CD4-positive, alpha-beta T cell (primary cell): ENCODE data around the gene HOXC10. TPM values are rescaled to one million over a fixed set of nuclear protein-coding genes. Genes with fewer than 3 reads are reported as not detected.

Source experiments
- ATAC-seq: fragments of 200-7000 bp; cut with Tn5 transposase; one replicate; pipeline ENCODE4 v1.10.0; 2022; ENCODE audit warnings: mild to moderate bottlenecking; ENCODE audit not compliant: poor library complexity
- CTCF ChIA-PET: fragments of 350-600 bp; sonication (Branson Sonifier 250); formaldehyde crosslinking; loops from one replicate; lab custom pipeline; 2021; ENCODE audit warnings: antibody characterized with exemption, inconsistent platforms; lab: Charles Lee
- POLR2A ChIA-PET: fragments of 350-600 bp; sonication (Branson Sonifier 250); formaldehyde crosslinking; loops from one replicate; lab custom pipeline; 2021; ENCODE audit warnings: antibody characterized with exemption, inconsistent platforms; lab: Charles Lee
- DNase-seq, 14 experiments: peaks; one replicate each; pipeline ENCODE4 v3.0.0-alpha.2; 2013 to 2020; ENCODE audit warnings: mixed read lengths in 2 of 14
- H3K27ac ChIP-seq, 2 donors: one replicate each; pipeline versions ENCODE4 v1.5.1 to v1.7.0; 2013; ENCODE audit warnings: low read length in 2 of 2, low read depth in 1 of 2, mild to moderate bottlenecking in 1 of 2
- H3K27me3 ChIP-seq, 2 experiments: 1 replicate in 1 of 2; 2 replicates in 1 of 2; pipeline versions ENCODE4 v1.6.1 to v1.7.0; 2013; ENCODE audit warnings: low read length in 2 of 2, control low read depth in 1 of 2, mild to moderate bottlenecking in 1 of 2, moderate library complexity in 1 of 2; ENCODE audit not compliant: insufficient read depth in 2 of 2, control insufficient read depth in 1 of 2
- H3K36me3 ChIP-seq: one replicate; pipeline ENCODE4 v1.6.1; 2013; ENCODE audit warnings: low read length, control low read depth; ENCODE audit not compliant: insufficient read depth
- H3K4me1 ChIP-seq: one replicate; pipeline ENCODE4 v1.6.1; 2013; ENCODE audit warnings: low read length, control low read depth; ENCODE audit not compliant: insufficient read depth
- H3K4me3 ChIP-seq: one replicate; pipeline ENCODE4 v1.5.1; 2013; ENCODE audit warnings: mild to moderate bottlenecking, low read length, moderate library complexity
- H3K9me3 ChIP-seq, 2 experiments: 1 replicate in 1 of 2; 2 replicates in 1 of 2; pipeline versions ENCODE4 v1.6.1 to v1.7.0; 2013; ENCODE audit warnings: low read length in 2 of 2, mild to moderate bottlenecking in 2 of 2, control low read depth in 1 of 2, moderate library complexity in 1 of 2; ENCODE audit not compliant: control insufficient read depth in 1 of 2, insufficient read depth in 1 of 2
- H3K27ac Mint-ChIP-seq: one replicate; pipeline ENCODE4 v1.8.0; 2020; ENCODE audit warnings: mixed read lengths
- H3K27me3 Mint-ChIP-seq: one replicate; pipeline ENCODE4 v1.8.0; 2021; ENCODE audit warnings: mixed read lengths
- H3K36me3 Mint-ChIP-seq: one replicate; pipeline ENCODE4 v1.8.0; 2021; ENCODE audit warnings: low read depth, mixed read lengths
- H3K4me1 Mint-ChIP-seq: one replicate; pipeline ENCODE4 v1.8.0; 2021; ENCODE audit warnings: low read depth, mixed read lengths
- H3K4me3 Mint-ChIP-seq: one replicate; pipeline ENCODE4 v1.8.0; 2020; ENCODE audit warnings: mild to moderate bottlenecking, mixed read lengths
- H3K9me3 Mint-ChIP-seq: one replicate; pipeline ENCODE4 v1.8.0; 2020; ENCODE audit warnings: mixed read lengths
- intact Hi-C, 2 experiments: fragments of 100-400 bp; cut with DNase I in 1 of 2; cut with micrococcal nuclease in 1 of 2; formaldehyde crosslinking; loops; one replicate each; pipeline versions ENCODE4 v1.15.1 to v1.9.0; 2023 to 2025; cut with DNase I, micrococcal nuclease
- total RNA-seq, 174 experiments: library from RNA in 2 of 174; stranded (reverse) in 2 of 174; gene quantifications; one replicate each; pipeline ENCODE4 v1.2.3 and lab custom pipeline; 2021 to 2026
- TF ChIP-seq, protein P1 (sequence below): fragments of 200-600 bp; IDR thresholded peaks from one replicate; pipeline ENCODE4 v1.8.0; 2022; ENCODE audit warnings: antibody characterized with exemption, mild to moderate bottlenecking

HOXC10 gene
- total RNA-seq, 2 experiments from 2014 or later = not detected

DNA sequence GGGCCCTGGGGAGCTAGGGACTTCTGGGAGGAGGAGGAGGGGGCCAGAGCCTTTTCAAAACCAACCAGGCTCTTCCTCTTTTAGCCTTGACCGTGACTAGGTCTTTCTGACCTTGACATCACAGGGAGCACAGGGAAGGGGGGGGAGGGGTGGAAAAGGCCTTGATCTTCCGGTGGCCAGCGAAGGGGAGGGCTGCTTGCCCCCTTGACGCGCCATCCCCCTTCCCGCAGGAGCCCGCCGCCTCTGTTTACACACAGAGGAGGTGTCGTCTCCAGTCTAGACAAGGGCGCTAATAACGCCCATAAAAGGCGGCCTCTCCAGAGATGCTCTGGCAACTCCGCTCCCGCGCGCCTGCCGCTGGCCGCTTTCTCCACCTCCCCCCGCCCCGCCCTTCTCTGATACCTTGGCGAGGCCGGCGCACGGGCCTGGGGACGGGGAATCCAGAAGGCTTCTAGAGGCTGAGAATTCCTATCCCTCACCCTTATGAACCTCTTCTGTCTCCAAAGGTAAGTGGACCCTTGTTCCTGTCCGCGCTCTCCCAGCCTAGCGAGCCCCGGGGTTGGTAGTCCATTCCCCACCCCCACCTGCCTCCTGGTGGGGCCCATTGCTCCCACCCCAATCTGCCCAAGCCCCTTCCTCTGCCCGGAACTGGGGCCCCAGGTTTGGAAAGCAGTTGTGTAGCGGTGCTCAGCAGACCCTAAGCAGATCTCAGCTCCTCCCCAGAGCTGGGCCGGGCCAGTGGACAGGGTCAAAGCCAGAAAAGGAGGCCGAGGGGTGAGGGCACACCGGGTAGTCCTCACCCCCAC is 35.1 kb upstream of the HOXC10 start:
- POLR2A ChIA-PET = no interaction called here
- Mint-ChIP-seq H3K4me1 (peaks cover 14% of the 10 kb centered on the region), H3K36me3 (no peaks in the 10 kb centered on the region), H3K27ac (no peak overlapping the region), H3K9me3 (no peaks in the 10 kb centered on the region), H3K4me3 (peak overlapping the region; percentile 11), H3K27me3 (peaks cover 99% of the 10 kb centered on the region)
- intact Hi-C loops = loop anchor here in 1 of 2 experiments (2.0 to 5.0 kb wide), 2 partner anchors 13 to 37 kb away; partner anchors contain the start of gene HOXC10
- H3K4me1 ChIP-seq = peaks cover 28% of the 10 kb centered on the region
- CTCF ChIA-PET = no interaction called here
- TF ChIP-seq, protein P1, sequence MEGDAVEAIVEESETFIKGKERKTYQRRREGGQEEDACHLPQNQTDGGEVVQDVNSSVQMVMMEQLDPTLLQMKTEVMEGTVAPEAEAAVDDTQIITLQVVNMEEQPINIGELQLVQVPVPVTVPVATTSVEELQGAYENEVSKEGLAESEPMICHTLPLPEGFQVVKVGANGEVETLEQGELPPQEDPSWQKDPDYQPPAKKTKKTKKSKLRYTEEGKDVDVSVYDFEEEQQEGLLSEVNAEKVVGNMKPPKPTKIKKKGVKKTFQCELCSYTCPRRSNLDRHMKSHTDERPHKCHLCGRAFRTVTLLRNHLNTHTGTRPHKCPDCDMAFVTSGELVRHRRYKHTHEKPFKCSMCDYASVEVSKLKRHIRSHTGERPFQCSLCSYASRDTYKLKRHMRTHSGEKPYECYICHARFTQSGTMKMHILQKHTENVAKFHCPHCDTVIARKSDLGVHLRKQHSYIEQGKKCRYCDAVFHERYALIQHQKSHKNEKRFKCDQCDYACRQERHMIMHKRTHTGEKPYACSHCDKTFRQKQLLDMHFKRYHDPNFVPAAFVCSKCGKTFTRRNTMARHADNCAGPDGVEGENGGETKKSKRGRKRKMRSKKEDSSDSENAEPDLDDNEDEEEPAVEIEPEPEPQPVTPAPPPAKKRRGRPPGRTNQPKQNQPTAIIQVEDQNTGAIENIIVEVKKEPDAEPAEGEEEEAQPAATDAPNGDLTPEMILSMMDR = no peak
- ATAC-seq (no peak), DNase-seq (no peak)
- H3K9me3 ChIP-seq = peaks cover 4 to 61% of the 10 kb centered on the region in 2 experiments
- H3K27me3 ChIP-seq = peaks cover 99% of the 10 kb centered on the region in 2 experiments
- no peak overlapping the region for H3K4me3 ChIP-seq
- H3K36me3 ChIP-seq = no peaks in the 10 kb centered on the region
- H3K27ac ChIP-seq = no peak overlapping the region

DNA sequence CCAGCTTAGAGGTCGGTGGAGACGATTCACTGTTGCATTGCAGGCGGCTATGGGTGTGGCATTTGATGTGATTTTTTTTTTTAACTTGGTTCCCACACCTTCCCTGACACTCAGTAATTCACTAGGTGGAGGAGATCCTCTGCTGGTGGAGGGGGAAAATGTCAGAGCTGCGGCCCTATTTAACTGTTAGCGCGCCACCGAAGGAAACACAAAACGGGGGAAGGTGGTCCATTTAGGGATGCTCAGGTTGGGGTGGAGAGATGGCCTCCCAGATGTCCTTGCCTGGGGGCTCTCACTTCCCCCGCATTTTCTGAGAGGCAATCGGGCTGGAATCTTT is 34.5 kb upstream of the HOXC10 start:
- ChIA-PET POLR2A (no interaction called here), CTCF (no interaction called here)
- Histone ChIP-seq H3K27me3 (peaks cover 96 to 99% of the 10 kb centered on the region in 2 experiments), H3K4me3 (no peak overlapping the region), H3K4me1 (peaks cover 30% of the 10 kb centered on the region), H3K27ac (no peak overlapping the region), H3K36me3 (no peaks in the 10 kb centered on the region), H3K9me3 (peaks cover 4 to 61% of the 10 kb centered on the region in 2 experiments)
- H3K36me3 Mint-ChIP-seq = no peaks in the 10 kb centered on the region
- peaks cover 95% of the 10 kb centered on the region for H3K27me3 Mint-ChIP-seq
- no peak for ATAC-seq
- H3K4me3 Mint-ChIP-seq = peak overlapping the region; percentile 11
- DNase-seq = no peak
- H3K4me1 Mint-ChIP-seq = peaks cover 14% of the 10 kb centered on the region
- TF ChIP-seq, protein P1 = no peak
- no peak overlapping the region for H3K27ac Mint-ChIP-seq
- H3K9me3 Mint-ChIP-seq = no peaks in the 10 kb centered on the region
- intact Hi-C loops = loop anchor here in 1 of 2 experiments (2.0 to 5.0 kb wide), 2 partner anchors 14 to 37 kb away; partner anchors contain the start of gene HOXC10

DNA sequence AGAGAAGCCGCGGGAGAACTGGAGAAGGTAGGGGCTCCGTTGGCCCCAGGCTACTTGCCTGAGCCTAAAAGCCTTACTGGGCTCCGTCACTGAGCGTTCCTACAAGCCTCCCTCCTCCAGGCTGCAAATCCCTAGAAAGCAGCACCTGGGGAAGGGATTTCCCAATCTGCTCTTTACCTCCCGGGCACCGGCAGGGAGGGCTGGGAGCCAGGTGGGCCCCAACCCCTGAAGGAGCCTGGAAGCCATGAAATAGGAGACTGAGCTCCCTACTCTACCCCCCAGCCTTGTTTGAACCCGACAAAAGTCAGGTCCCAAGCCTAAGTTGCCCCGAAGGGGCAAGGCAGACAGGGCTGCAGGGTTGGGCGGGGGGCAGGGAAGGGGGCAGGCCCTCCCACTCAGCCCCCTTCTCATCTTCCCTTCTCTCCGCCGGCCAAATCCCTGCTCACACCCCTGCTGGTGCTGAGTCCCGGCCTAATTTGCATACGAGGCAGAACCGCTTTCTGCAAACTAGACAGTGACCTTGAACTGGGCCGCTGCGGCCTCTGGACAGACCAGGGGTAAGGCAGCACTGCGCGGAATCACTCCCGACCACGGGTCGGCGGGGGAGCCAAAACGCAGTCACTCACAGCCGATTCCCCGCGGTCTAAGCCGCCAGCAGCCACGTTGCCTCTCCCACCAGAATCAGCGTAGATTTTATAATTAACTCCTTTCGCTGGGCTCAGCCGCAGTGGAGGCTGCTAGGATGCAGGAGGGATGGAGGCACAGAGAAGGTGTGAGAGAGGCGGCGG is 34.0 kb upstream of the HOXC10 start:
- intact Hi-C loops = loop anchor here in 1 of 2 experiments (2.0 to 5.0 kb wide), 2 partner anchors 14 to 36 kb away; partner anchors contain the start of gene HOXC10

More for the DNA sequence above, 34.0 kb upstream of the HOXC10 start:
- Mint-ChIP-seq H3K36me3 (no peaks in the 10 kb centered on the region), H3K9me3 (no peaks in the 10 kb centered on the region), H3K4me3 (no peak overlapping the region), H3K27me3 (peaks cover 95% of the 10 kb centered on the region), H3K4me1 (peaks cover 20% of the 10 kb centered on the region), H3K27ac (no peak overlapping the region)
- ChIA-PET POLR2A (no interaction called here), CTCF (no interaction called here)
- no peaks in the 10 kb centered on the region for H3K36me3 ChIP-seq
- DNase-seq (no peak), ATAC-seq (no peak)
- H3K9me3 ChIP-seq = peaks cover 4 to 64% of the 10 kb centered on the region in 2 experiments
- peaks cover 96 to 99% of the 10 kb centered on the region in 2 experiments for H3K27me3 ChIP-seq
- no peak overlapping the region for H3K27ac ChIP-seq
- TF ChIP-seq, protein P1 = no peak
- H3K4me3 ChIP-seq = no peak overlapping the region
- H3K4me1 ChIP-seq = peaks cover 35% of the 10 kb centered on the region
